Uterus (tissue), 4 donors: ENCODE data around the gene FMOD. TPM values are rescaled to one million over a fixed set of nuclear protein-coding genes. Genes with fewer than 3 reads are reported as not detected.

Experiments
- DNase-seq, 2 donors: peaks; one replicate each; pipeline ENCODE4 v3.0.0-alpha.2; 2019 to 2020
- H3K27ac ChIP-seq, 2 donors: fragments of 200-600 bp; sonication (generic); 1 replicate in 1 of 2; 2 replicates in 1 of 2; pipeline ENCODE4 v1.5.1; 2016 to 2018
- H3K27me3 ChIP-seq, 2 donors: fragments of 200-600 bp; sonication (generic); one replicate each; pipeline ENCODE4 v1.5.1; 2018 to 2019; ENCODE audit warnings: control low read depth in 1 of 2
- H3K36me3 ChIP-seq, 2 donors: fragments of 200-600 bp; sonication (generic); one replicate each; pipeline ENCODE4 v1.5.1; 2019; ENCODE audit warnings: control low read depth in 1 of 2
- H3K4me1 ChIP-seq, 2 donors: fragments of 200-600 bp; sonication (generic); one replicate each; pipeline ENCODE4 v1.5.1; 2018 to 2019; ENCODE audit warnings: control low read depth in 1 of 2
- H3K4me3 ChIP-seq, 2 donors: fragments of 200-600 bp; sonication (generic); 1 replicate in 1 of 2; 2 replicates in 1 of 2; pipeline ENCODE4 v1.5.1; 2018 to 2019; ENCODE audit warnings: mild to moderate bottlenecking in 1 of 2
- H3K9me3 ChIP-seq, 2 donors: fragments of 200-600 bp; sonication (generic); one replicate each; pipeline ENCODE4 v1.5.1; 2019; ENCODE audit warnings: control low read depth in 1 of 2
- POLR2A ChIP-seq, 2 donors: fragments of 450-650 bp; IDR thresholded peaks; one replicate each; pipeline ENCODE4 v1.6.1; 2016; ENCODE audit warnings: antibody characterized with exemption in 2 of 2, mild to moderate bottlenecking in 1 of 2, moderate library complexity in 1 of 2
- intact Hi-C: fragments of 100-400 bp; cut with DNase I; formaldehyde crosslinking; loops from one replicate; pipeline ENCODE4 v1.15.1; 2023; ENCODE audit warnings: low total_unique reads
- total RNA-seq, 4 donors: library from RNA; depleted of rRNA in 3 of 4; stranded (reverse); fragments of >200 nt in 3 of 4; gene quantifications; one replicate each; pipeline versions ENCODE4 v1.1.0 to v1.2.4, GENCODE V29; 2014 to 2023
- TF ChIP-seq, protein P1 (sequence below), 4 experiments: fragments of 200-600 bp in 2 of 4; fragments of 450-650 bp in 2 of 4; sonication (generic) in 2 of 4; IDR thresholded peaks; one replicate each; pipeline ENCODE4 v1.5.1; 2016 to 2019; ENCODE audit warnings: antibody characterized with exemption in 4 of 4, mild to moderate bottlenecking in 2 of 4, moderate library complexity in 1 of 4
- donor health status: DM: yes; HTN: yes; CAD: no.

Gene FMOD
- total RNA-seq, 4 donors from 2014 or later: 41.8 to 119 (median 82.7) TPM

DNA sequence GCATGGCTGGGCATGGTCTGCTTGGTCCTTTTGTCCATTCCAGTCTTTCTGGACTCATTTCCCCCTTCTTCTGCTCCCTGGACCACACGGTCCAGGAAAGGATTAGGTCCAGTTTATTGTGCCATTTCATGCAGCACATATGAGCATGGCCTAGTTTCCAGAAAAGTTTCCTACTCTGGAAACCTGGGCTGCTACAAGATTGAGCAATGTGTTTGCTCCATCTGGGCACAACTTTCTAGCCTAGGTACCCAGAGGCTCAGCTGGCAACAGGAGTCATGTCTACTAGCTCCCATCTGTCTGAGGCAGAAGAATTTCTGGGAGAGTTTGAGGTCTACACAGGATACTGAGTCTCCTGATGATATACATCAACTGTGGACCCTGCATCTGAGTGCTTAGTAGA, 14.8 kb downstream of the FMOD start:
- TF ChIP-seq, protein P1, sequence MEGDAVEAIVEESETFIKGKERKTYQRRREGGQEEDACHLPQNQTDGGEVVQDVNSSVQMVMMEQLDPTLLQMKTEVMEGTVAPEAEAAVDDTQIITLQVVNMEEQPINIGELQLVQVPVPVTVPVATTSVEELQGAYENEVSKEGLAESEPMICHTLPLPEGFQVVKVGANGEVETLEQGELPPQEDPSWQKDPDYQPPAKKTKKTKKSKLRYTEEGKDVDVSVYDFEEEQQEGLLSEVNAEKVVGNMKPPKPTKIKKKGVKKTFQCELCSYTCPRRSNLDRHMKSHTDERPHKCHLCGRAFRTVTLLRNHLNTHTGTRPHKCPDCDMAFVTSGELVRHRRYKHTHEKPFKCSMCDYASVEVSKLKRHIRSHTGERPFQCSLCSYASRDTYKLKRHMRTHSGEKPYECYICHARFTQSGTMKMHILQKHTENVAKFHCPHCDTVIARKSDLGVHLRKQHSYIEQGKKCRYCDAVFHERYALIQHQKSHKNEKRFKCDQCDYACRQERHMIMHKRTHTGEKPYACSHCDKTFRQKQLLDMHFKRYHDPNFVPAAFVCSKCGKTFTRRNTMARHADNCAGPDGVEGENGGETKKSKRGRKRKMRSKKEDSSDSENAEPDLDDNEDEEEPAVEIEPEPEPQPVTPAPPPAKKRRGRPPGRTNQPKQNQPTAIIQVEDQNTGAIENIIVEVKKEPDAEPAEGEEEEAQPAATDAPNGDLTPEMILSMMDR (IDR thresholded peaks at IDR 0.05): no peak
- no peak for TF ChIP-seq POLR2A (IDR thresholded peaks at IDR 0.05)
- H3K4me3 ChIP-seq: no peak overlapping the region
- no peaks in the 10 kb centered on the region for H3K9me3 ChIP-seq
- intact Hi-C loops: no loop called here
- H3K4me1 ChIP-seq: no peaks in the 10 kb centered on the region
- DNase-seq: no peak
- H3K36me3 ChIP-seq: no peaks in the 10 kb centered on the region
- H3K27me3 ChIP-seq: no peaks in the 10 kb centered on the region
- no peak overlapping the region for H3K27ac ChIP-seq

DNA sequence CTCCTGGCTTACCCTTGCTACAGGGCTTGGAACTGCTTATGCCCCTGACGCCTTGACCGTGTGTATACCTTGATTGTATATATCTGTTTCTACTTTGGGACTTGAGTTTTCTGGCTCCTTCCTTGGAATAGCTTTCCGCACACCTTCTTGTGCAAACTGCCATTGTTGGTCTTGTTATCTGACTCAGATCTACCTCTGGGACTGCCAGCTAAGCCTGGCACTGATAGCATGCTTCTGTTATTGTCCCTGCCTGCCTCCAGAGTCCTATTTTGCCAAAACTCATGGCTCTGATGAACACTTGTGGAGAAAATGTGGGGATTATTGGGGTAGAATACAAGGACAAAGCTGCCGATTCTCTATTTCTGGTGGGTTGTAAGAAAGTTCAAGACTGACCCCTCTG, 15.4 kb downstream of the FMOD start:
- intact Hi-C loops: no loop called here
- Histone ChIP-seq H3K4me3 (no peak overlapping the region), H3K27ac (no peak overlapping the region), H3K4me1 (no peaks in the 10 kb centered on the region), H3K36me3 (no peaks in the 10 kb centered on the region), H3K9me3 (no peaks in the 10 kb centered on the region), H3K27me3 (no peaks in the 10 kb centered on the region)
- TF ChIP-seq, protein P1 (IDR thresholded peaks at IDR 0.05): no peak
- TF ChIP-seq POLR2A (IDR thresholded peaks at IDR 0.05): no peak
- no peak for DNase-seq

DNA sequence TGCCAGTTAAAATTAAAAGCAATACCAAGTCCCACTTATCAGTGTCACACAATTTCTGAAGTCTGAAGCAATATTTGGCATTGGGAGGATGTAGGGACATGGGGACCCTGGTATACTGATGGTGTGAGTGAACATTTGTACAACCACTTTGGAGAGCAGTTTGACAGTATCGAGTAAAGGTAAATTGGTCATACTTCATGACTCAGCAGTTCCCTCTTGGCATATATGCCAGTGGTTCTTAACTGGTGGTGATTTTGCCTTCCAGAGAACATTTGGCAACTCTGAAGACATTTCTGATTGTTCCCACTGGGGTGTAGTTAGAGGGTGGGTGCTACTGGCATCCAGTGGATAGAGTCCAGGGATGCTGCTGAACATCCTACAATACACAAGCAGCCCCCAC, 19.7 kb downstream of the FMOD start:
- Histone ChIP-seq H3K36me3 (no peaks in the 10 kb centered on the region), H3K4me3 (no peak overlapping the region), H3K9me3 (no peaks in the 10 kb centered on the region), H3K27ac (no peak overlapping the region), H3K4me1 (no peaks in the 10 kb centered on the region), H3K27me3 (no peaks in the 10 kb centered on the region)
- no peak for DNase-seq
- TF ChIP-seq POLR2A (IDR thresholded peaks at IDR 0.05): no peak
- TF ChIP-seq, protein P1 (IDR thresholded peaks at IDR 0.05): no peak
- intact Hi-C loops: loop anchor here (5.0 kb wide), 1 partner anchor 59 kb away; no protein-coding TSS in a partner anchor

DNA sequence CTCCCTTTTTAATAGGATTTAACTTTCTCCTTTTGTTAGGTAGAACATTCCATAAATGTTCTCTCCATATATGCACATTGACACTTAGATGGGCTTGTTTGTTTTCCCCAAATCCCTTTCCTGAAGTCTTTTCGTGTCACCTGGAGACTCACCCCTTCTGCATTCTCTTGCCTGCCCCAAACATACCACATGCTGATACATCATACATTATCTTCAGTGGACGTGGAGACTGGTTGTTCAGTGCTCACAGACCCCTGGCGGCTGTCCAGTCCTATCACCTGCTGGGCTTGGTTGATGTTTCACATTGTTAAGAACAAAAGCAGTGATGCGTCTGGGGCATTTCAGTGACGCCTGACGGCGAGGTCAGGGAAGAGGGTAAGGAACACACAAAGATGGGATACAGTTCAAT, 22.2 kb downstream of the FMOD start:
- Histone ChIP-seq H3K9me3 (no peaks in the 10 kb centered on the region), H3K36me3 (no peaks in the 10 kb centered on the region), H3K27me3 (no peaks in the 10 kb centered on the region), H3K27ac (no peak overlapping the region), H3K4me1 (peaks cover 0 to 7% of the 10 kb centered on the region in 2 donors), H3K4me3 (no peak overlapping the region)
- DNase-seq: no peak
- no peak for TF ChIP-seq POLR2A (IDR thresholded peaks at IDR 0.05)
- TF ChIP-seq, protein P1 (IDR thresholded peaks at IDR 0.05): no peak
- intact Hi-C loops: no loop called here

DNA sequence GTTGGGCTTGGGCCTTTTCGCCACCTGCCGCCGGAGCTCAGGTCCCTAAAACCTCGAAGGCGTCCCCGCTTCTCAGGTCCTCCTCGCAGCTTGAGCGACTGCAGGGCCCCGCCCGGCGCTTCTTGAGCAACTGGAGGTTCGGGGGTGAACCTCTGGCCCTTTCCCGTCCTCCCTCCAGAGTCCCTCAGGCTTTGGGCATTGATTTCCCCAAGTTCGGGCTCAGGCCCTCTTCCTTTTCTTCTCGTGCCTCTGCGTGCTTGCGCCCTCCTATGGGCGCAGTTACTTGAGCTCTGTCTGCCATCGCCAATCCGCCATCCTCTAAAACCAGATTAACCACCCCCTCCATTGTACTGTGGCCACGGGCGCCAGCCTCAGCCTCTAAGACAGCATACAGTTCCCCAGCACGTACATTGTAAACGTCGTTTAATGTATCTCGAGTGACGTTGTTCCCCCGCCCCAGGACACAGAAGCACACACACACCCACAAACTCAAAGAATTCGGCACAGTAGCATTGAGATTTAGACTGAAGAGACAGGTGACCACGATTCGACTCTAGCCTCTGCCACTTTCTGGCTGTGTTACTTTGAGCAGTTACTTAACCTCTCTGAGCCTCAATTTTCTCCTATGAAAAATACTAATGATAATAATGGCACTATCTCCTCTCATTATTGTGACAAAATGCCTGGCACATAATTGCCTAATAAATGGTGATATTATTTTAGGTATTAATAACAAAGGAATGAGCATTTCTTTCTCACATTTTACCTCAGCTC, 23.1 kb downstream of the FMOD start:
- DNase-seq: no peak

More for the DNA sequence above, 23.1 kb downstream of the FMOD start:
- Histone ChIP-seq H3K4me1 (peaks cover 0 to 7% of the 10 kb centered on the region in 2 donors), H3K27ac (peak overlapping the region; percentile 90 to 98), H3K27me3 (no peaks in the 10 kb centered on the region), H3K9me3 (no peaks in the 10 kb centered on the region), H3K4me3 (peak overlapping the region; percentile 37 to 44), H3K36me3 (no peaks in the 10 kb centered on the region)
- TF ChIP-seq POLR2A (IDR thresholded peaks at IDR 0.05): no peak
- TF ChIP-seq, protein P1 (IDR thresholded peaks at IDR 0.05): peak; percentile 55 to 65 (median 63)
- intact Hi-C loops: no loop called here
